ENCODE measurements around the gene ATP2B2.
A peak's percentile ranks its signal among the peaks of the same experiment; 100 is the strongest.

The ATP2B2 gene

GRCh38 chr3:10434938-10435336, 70.4 kb downstream of the ATP2B2 start:
- Histone ChIP-seq H3K4me1 (no peaks in the 10 kb centered on the region), H3K27me3 (no peaks in the 10 kb centered on the region), H3K36me3 (no peaks in the 10 kb centered on the region), H3K9me3 (no peaks in the 10 kb centered on the region), H3K4me3 (ENCODE audit: low read depth, low read length) (no peak overlapping the region)
- no peak for DNase-seq
- no peak for TF ChIP-seq CTCF (IDR thresholded peaks at IDR 0.05; ENCODE audit: low read depth, low read length)

- Histone ChIP-seq H3K4me1 (no peaks in the 10 kb centered on the region), H3K27me3 (no peaks in the 10 kb centered on the region), H3K4me3 (ENCODE audit: low read depth, low read length) (no peak overlapping the region), H3K9me3 (no peaks in the 10 kb centered on the region), H3K36me3 (no peaks in the 10 kb centered on the region)
- DNase-seq: no peak
- no peak for TF ChIP-seq CTCF (IDR thresholded peaks at IDR 0.05; ENCODE audit: low read depth, low read length)
Measured at GRCh38 chr3:10434144-10434937, 71.0 kb downstream of the ATP2B2 start.

- H3K27me3 ChIP-seq: no peaks in the 10 kb centered on the region
- no peaks in the 10 kb centered on the region for H3K9me3 ChIP-seq
- TF ChIP-seq CTCF (IDR thresholded peaks at IDR 0.05; ENCODE audit: low read depth, low read length): no peak
- no peaks in the 10 kb centered on the region for H3K36me3 ChIP-seq
- no peak overlapping the region for H3K4me3 ChIP-seq (ENCODE audit: low read depth, low read length)
- no peak for DNase-seq
- H3K4me1 ChIP-seq: no peaks in the 10 kb centered on the region
Measured at GRCh38 chr3:10432931-10433330, 72.5 kb downstream of the ATP2B2 start.

GRCh38 chr3:10432156-10432845, 73.1 kb downstream of the ATP2B2 start:
- TF ChIP-seq CTCF (IDR thresholded peaks at IDR 0.05; ENCODE audit: low read depth, low read length): no peak
- Histone ChIP-seq H3K9me3 (no peaks in the 10 kb centered on the region), H3K4me1 (no peaks in the 10 kb centered on the region), H3K4me3 (ENCODE audit: low read depth, low read length) (no peak overlapping the region), H3K36me3 (no peaks in the 10 kb centered on the region), H3K27me3 (no peaks in the 10 kb centered on the region)
- DNase-seq: peak; percentile 83

- no peak overlapping the region for H3K4me3 ChIP-seq (ENCODE audit: low read depth, low read length)
- DNase-seq: no peak
- H3K27me3 ChIP-seq: no peaks in the 10 kb centered on the region
- no peaks in the 10 kb centered on the region for H3K9me3 ChIP-seq
- no peak for TF ChIP-seq CTCF (IDR thresholded peaks at IDR 0.05; ENCODE audit: low read depth, low read length)
- H3K36me3 ChIP-seq: no peaks in the 10 kb centered on the region
- no peaks in the 10 kb centered on the region for H3K4me1 ChIP-seq
Measured at GRCh38 chr3:10430805-10431204, 74.6 kb downstream of the ATP2B2 start.

All from BE2C (cell line).